ENCODE results near the gene CCT8L2. TPM values are rescaled to one million over a fixed set of nuclear protein-coding genes. Genes with fewer than 3 reads are reported as not detected.
"Not testable (repeated sequence)": the region's sequence is repeated elsewhere in the genome, so short reads cannot be mapped to it uniquely, and the experiment has no call there.

The CCT8L2 gene
- polyA plus RNA-seq, 12 donors = not detected

DNA sequence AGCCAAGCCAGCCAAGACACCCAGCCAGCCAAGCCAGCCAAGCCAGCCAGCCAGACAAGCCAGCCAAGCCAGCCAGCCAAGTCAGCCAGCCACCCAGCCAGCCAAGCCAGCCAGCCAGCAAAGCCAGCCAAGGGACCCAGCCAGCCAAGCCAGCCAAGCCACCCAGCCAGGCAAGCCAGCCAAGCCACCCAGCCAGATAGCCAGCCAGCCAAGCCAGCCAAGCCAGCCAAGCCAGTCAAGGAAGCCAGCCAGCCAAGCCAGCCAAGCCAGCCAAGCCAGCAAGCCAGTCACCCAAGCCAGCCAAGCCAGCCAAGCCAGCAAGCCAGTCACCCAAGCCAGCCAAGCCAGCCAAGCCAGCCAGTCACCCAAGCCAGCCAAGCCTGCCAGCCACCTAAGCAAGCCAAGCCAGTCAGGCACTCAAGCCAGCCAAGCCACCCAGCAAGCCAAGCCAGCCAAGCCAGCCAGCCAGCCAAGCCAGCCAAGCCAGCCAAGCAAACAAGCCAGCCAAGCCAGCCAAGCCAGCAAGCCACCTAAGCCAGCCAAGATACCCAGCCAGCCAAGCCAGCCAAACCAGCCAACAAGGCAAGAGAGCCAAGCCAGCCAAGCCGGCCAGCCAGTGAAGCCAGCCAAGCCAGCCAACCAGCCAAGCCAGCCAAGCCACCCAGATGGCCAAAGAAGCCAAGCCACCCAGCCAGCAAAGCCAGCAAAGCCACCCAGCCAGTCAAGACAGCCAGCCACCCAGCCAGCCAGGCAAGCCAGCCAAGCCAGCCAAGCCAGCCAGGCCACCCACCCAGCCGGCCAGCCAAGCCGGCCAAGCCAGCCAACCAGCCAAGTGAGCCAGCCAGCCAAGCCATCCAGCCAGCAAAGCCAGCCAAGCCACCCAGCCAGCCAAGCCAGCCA is 33.3 kb downstream of the CCT8L2 start:
- DNase-seq = no peak

DNA sequence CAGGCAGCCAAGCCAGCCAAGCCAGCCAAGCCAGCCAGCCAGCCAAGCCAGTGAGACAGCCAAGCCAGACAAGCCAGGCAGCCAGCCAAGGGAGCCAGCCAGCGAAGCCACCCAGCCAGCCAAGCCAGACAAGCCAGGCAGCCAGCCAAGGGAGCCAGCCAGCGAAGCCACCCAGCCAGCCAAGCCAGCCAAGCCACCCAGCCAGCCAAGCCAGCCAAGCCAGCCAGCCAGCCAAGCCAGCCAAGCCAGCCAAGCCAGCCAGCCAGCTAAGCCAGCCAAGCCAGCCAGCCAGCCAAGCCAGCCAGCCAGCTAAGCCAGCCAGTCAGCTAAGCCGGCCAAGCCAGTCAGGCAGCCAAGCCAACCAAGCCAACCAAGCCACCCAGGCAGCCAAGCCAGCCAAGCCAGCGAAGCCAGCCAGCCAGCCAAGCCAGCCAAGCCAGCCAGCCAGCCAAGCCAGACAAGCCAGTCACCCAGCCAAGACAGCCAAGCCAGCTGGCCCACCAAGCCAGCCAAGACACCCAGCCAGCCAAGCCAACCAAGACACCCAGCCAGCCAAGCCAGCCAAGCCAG is 34.1 kb downstream of the CCT8L2 start:
- DNase-seq = not testable (repeated sequence)

DNA sequence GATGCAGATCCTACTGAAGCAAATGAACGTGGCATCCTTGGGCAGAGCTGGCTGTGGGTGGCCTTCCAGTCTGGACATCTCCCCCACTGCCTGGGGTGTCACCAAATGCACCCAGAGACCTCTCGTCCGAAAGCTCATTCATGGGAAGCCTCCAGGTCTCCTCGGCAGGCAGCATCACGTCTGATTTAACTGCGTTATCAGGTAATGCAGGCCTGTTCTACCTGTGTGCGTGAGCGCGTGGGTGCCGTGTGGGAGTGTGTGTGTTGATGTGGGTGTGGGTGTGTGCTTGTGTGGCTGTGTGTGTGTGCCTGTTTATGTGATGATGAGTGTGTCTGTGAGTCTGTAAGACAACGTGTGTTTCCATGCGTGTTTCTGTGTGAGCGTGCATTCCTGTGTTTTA is 35.1 kb downstream of the CCT8L2 start:
- not testable (repeated sequence) for DNase-seq

DNA sequence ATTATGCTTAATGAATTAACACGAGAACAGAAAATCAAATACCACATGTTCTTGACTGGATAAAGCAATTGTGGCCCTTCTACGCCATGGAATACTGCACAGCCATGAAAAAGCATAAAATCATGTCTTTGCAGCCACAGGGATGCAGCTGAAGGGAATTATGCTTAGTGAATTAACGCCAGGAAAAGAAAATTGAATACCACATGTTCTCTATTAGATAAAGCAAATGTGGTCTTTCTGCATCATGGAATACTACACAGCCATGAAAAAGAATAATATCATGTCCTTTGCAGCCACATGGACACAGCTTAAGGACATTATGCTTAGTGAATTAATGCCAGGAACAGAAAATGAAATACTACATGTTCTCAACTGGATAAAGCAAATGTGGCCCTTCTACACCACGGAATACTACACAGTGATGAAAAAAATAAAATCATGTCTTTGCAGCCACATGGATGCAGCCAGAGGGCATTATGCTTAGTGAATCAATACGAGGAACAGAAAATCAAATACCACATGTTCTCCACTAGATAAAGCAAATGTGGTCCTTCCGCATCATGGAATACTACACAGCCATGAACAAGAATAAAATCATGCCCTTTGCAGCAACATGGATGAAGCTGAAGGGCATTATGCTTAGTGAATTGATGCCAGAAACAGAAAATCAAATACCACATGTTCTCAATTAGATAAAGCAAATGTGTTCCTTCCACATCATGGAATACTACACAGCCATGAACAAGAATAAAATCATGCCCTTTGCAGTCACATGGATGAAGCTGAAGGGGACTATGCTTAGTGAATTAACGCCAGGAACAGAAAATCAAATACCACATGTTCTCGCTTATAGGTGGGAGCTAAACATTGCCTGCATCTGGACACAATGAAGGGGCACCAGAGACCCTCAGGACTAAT is 37.3 kb downstream of the CCT8L2 start:
- DNase-seq = not testable (repeated sequence)

DNA sequence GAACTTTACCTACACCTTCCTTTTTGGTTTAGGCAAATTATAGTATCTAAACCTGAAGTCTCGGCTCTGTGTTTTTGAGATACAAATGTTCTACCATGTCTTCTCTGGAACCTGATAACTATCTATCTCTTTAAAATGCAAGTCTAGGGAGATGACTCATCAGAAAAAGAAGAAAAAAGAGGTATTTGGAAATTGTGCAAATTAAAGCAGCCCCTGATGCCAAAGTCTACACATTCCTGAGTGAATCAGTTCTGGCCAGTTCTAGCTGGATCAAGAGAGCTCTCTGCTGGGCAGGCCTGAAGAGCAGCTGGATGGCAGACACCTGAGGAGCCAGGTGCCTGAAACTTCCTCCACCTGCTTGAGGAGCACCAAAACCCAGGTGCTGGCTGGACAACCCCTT is 49.3 kb downstream of the CCT8L2 start:
- not testable (repeated sequence) for DNase-seq

Other genes starting within 250 kb of the CCT8L2 start
- gene XKR3, start 232.6 kb upstream of the CCT8L2 start, polyA plus RNA-seq (ENCODE audit: insufficient read length in 12 of 12) = under 1 TPM in 1 of 12 donors, not detected in 11; 0.13 TPM